Measurements from ENCODE around the gene PTGIS. TPM values are rescaled to one million over a fixed set of nuclear protein-coding genes. Genes with fewer than 3 reads are reported as not detected.

The PTGIS gene
- total and polyA plus RNA-seq, 2 donors (not counting 3 experiments of a cell fraction or from before 2014, with no cell fraction given) = 6.2 to 11.8 TPM

- no TSS peak for BruUV-seq (replicated peaks)
- Histone ChIP-seq H3K9ac (replicated peaks; ENCODE audit: extremely low read depth, insufficient read depth, low read length) (no peak overlapping the region), H3K9me3 (replicated peaks; ENCODE audit: control insufficient read depth, insufficient read depth, low read length) (no peaks in the 10 kb centered on the region), H3K27me3 (ENCODE audit: control insufficient read depth in 2 of 2, insufficient read depth in 2 of 2, low read length in 2 of 2) (no peaks in the 10 kb centered on the region), H3K9me1 (replicated peaks; ENCODE audit: control insufficient read depth, extremely low read depth, insufficient read depth, low read length) (no peaks in the 10 kb centered on the region), H3K27ac (ENCODE audit: insufficient read depth, low read depth, low read length) (no peak overlapping the region), H2AFZ (ENCODE audit: low read depth, low read length) (no peak overlapping the region), H3K4me1 (ENCODE audit: control insufficient read depth, extremely low read depth, insufficient read depth, low read length) (no peaks in the 10 kb centered on the region), H3K4me3 (replicated peaks in 1 of 3; ENCODE audit: insufficient read depth in 1 of 3, low read depth in 1 of 3, low read length in 3 of 3) (no peak overlapping the region), H3K36me3 (ENCODE audit: control insufficient read depth in 2 of 2, extremely low read depth in 1 of 2, insufficient read depth in 2 of 2, low read length in 2 of 2) (peaks cover 0 to 5% of the 10 kb centered on the region in 2 experiments), H3K79me2 (ENCODE audit: control insufficient read depth, insufficient read depth, low read length) (no peaks in the 10 kb centered on the region), H4K20me1 (replicated peaks; ENCODE audit: control insufficient read depth, extremely low read depth, insufficient read depth, low read length) (no peaks in the 10 kb centered on the region), H3K4me2 (ENCODE audit: insufficient read depth, low read length) (no peak overlapping the region)
- CTCF ChIA-PET = interaction anchor here (1.6 to 12.5 kb wide), 2 partner anchors 11 to 59 kb away, joined by 5 to 962 read pairs; no protein-coding TSS in a partner anchor
- intact Hi-C loops (cut with micrococcal nuclease) = no loop called here
- FAIRE-seq = no peak
- POLR2A ChIA-PET = no interaction called here
- dilution Hi-C loops (cut with MboI; ENCODE audit: extremely low pct_ligation_motif_present, low sequenced_read_pairs) = no loop called here
- TF ChIP-seq MAX (IDR thresholded peaks at IDR 0.05; ENCODE audit: insufficient read depth, insufficient read length) (no peak), CTCF (IDR thresholded peaks at IDR 0.05; ENCODE audit: extremely low read depth in 1 of 2, insufficient read depth in 1 of 2, low read depth in 1 of 2, low read length in 2 of 2) (peak; percentile 2 to 18), EZH2 (IDR thresholded peaks at IDR 0.05; ENCODE audit: borderline replicate concordance, low read depth, low read length, severe bottlenecking) (no peak)
- DNase-seq (ENCODE audit: low read depth, low spot score) = no peak
Observed at GRCh38 chr20:49545572-49545971, 22.4 kb downstream of the PTGIS start.

- peaks cover 0 to 5% of the 10 kb centered on the region in 2 experiments for H3K36me3 ChIP-seq (ENCODE audit: control insufficient read depth in 2 of 2, extremely low read depth in 1 of 2, insufficient read depth in 2 of 2, low read length in 2 of 2)
- POLR2A ChIA-PET = no interaction called here
- no peak overlapping the region for H3K9ac ChIP-seq (replicated peaks; ENCODE audit: extremely low read depth, insufficient read depth, low read length)
- intact Hi-C loops (cut with micrococcal nuclease) (loop anchor here (5.0 kb wide), 1 partner anchor 303 kb away; no protein-coding TSS in a partner anchor), dilution Hi-C loops (cut with MboI; ENCODE audit: extremely low pct_ligation_motif_present, low sequenced_read_pairs) (no loop called here)
- CTCF ChIA-PET = interaction anchor here (0.5 to 12.5 kb wide), 3 partner anchors 60 to 624 kb away, joined by 3 to 962 read pairs (median 4); no protein-coding TSS in a partner anchor
- no peak overlapping the region for H2AFZ ChIP-seq (ENCODE audit: low read depth, low read length)
- no TSS peak for BruUV-seq (replicated peaks)
- no peaks in the 10 kb centered on the region for H3K79me2 ChIP-seq (ENCODE audit: control insufficient read depth, insufficient read depth, low read length)
- H3K4me2 ChIP-seq (ENCODE audit: insufficient read depth, low read length) = no peak overlapping the region
- DNase-seq (ENCODE audit: low read depth, low spot score) (no peak), FAIRE-seq (no peak)
- no peaks in the 10 kb centered on the region for H3K27me3 ChIP-seq (ENCODE audit: control insufficient read depth in 2 of 2, insufficient read depth in 2 of 2, low read length in 2 of 2)
- no peak overlapping the region for H3K4me3 ChIP-seq (replicated peaks in 1 of 3; ENCODE audit: insufficient read depth in 1 of 3, low read depth in 1 of 3, low read length in 3 of 3)
- no peaks in the 10 kb centered on the region for H3K9me3 ChIP-seq (replicated peaks; ENCODE audit: control insufficient read depth, insufficient read depth, low read length)
- no peaks in the 10 kb centered on the region for H3K9me1 ChIP-seq (replicated peaks; ENCODE audit: control insufficient read depth, extremely low read depth, insufficient read depth, low read length)
- TF ChIP-seq POLR2A (IDR thresholded peaks at IDR 0.05; ENCODE audit: low read depth, low read length) (no peak), JUN (IDR thresholded peaks at IDR 0.05; ENCODE audit: borderline replicate concordance, insufficient read depth, insufficient read length, low read depth) (no peak), GATA2 (IDR thresholded peaks at IDR 0.05; ENCODE audit: insufficient read depth, insufficient read length, low read depth, low read length) (no peak), FOS (IDR thresholded peaks at IDR 0.05; ENCODE audit: borderline replicate concordance, insufficient read depth, low read length) (no peak), MAX (IDR thresholded peaks at IDR 0.05; ENCODE audit: insufficient read depth, insufficient read length) (no peak), MYC (IDR thresholded peaks at IDR 0.05; ENCODE audit: low read depth, low read length) (no peak), CTCF (IDR thresholded peaks at IDR 0.05; ENCODE audit: extremely low read depth in 1 of 2, insufficient read depth in 1 of 2, low read depth in 1 of 2, low read length in 2 of 2) (no peak)
- no peaks in the 10 kb centered on the region for H3K4me1 ChIP-seq (ENCODE audit: control insufficient read depth, extremely low read depth, insufficient read depth, low read length)
- no peaks in the 10 kb centered on the region for H4K20me1 ChIP-seq (replicated peaks; ENCODE audit: control insufficient read depth, extremely low read depth, insufficient read depth, low read length)
- H3K27ac ChIP-seq (ENCODE audit: insufficient read depth, low read depth, low read length) = no peak overlapping the region
Observed at GRCh38 chr20:49544535-49544934, 23.4 kb downstream of the PTGIS start.
